ENCODE results near the gene RUSC2.

GRCh38 chr9:35511453-35511852 lies 21.5 kb downstream of the RUSC2 start:
- no peak for TF ChIP-seq CTCF (IDR thresholded peaks at IDR 0.05; ENCODE audit: poor library complexity)
- no peak for TF ChIP-seq EZH2 (IDR thresholded peaks at IDR 0.05; ENCODE audit: borderline replicate concordance)

Data from hepatocyte (in vitro differentiated cells).